Fibroblast of peridontal ligament (primary cell): ENCODE data around the gene F12.
"Not testable (repeated sequence)": the region's sequence is repeated elsewhere in the genome, so short reads cannot be mapped to it uniquely, and the experiment has no call there.

Experiments
- DNase-seq: peaks from one replicate; pipeline ENCODE4 v3.0.0-alpha.2; 2010; ENCODE audit errors: extremely low read depth

Gene F12

DNA sequence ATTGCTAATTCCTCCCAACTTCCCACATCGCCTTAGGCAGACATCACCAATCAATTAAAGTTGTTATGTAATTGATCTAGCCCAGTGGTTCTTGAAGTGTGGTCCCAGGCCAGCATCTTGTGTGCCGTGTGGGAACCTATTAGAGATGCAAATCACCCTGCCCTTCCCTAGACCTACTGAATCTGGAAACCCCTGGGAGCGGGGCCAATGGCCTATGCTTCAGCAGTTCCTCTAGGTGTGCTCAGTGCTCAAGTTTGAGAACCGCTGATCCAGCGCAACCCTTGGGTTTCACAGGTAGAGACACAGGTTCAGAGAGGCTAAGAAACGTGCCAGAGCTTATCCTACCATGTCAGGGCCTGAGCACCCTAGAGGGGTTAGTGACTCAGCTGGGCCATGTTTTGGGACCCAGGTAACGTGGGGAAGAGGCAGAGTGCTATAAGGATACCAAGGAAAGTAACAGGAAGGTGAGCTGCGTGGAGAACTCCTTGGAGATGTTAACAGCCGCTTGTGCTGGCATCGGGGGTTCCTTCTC is 20.8 kb downstream of the F12 start:
- DNase-seq = no peak

DNA sequence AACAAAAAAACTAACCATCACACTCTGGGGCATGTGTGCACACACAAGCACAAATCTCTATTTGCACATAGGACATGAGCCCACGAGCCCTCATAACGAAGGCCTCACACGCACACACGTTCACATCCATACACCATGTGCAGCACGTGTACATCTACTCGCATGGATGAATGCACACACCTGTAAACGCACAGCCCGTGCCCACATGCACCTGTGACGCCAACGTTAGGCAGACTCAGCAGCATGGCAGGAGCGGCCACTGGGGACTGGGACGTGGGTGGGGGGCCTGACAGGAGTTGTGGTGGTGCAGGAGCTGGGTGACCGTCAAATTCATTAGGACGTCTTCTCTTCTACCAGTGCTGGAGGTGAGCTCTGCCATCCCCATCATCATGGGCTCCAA is 22.0 kb downstream of the F12 start:
- no peak for DNase-seq

DNA sequence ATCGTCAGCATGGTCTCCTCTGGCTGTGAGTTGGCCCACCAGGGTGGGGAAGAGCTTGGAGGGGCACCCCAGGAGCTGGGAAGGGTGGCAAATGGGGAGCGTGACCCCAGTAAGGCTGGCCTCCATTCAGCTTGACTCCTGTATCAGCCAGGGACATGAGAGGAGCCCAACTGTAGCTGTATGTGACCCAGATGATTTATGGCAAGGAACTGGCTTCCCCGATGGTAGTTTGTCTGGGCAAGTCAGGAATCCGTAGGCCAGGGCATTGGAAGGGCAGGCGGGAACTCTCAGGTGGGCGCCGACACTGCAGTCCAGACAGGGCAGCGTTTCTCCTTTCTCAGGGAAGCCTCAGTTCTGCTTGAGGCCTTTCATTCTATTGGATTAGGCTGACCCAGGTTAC is 22.8 kb downstream of the F12 start:
- DNase-seq = no peak

DNA sequence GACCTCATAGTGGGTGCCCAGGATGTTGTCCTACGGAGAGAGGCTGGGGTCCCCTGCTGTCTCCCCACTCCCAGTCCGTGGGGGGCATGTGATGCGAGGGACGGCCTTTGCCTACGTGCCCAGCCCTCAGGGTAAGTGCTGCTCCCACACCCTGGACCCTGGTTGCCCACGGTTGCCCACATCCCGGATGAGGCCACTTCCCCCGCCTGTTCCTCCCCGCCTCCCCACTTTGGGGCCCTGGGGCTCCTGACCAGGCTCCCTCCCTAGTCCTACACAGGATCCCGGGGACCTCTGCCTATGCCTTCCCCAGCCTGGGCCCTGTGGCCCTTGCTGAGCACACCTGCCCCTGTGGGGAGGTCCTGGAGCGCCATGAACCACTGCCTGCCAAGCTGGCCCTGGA is 23.6 kb downstream of the F12 start:
- DNase-seq = no peak

DNA sequence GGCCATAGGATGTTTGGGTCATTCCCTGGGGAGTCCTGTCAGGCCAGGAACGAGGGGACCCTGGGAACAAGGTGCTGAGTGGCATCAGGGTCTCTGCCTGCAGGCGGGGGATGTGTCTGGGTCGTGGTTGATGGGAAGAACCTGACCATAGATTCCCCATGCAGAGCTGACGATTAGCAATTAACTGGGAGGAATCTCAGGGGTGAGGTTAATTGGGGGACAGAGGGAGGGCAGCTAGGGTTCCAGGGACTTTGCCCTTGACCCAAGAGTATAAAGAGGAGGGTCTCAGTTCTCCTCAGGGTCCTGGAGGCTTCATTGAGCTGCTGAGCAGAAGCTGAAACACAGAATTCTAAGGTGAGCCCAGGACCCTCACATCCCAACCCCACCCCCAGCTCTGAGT is 25.2 kb downstream of the F12 start, which contains the start of gene SLC34A1:
SLC34A1 (plus strand) TSS at position 301 of the 400 bp plus-strand sequence. CDS start 1,308 bp downstream, outside the sequence.
- no peak for DNase-seq

DNA sequence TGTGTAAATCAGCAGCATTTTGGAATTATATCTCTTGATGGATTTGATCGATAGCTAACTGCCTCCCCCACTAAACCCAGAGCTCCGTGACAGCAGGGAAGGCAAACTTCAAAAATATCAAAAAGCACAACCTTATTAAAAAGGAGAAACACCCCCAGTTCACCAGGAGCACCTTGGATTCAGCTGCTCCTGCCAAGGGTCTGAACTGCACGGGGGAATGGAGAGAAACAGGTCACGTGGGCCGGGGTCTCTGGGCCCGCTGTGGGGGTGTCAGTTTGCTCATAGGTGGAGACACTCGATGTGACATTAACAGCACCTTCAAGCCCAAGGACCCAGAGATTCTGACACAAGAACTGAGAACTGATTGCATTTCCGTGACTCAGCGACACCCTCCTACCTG is 26.2 kb downstream of the F12 start:
- DNase-seq = no peak

DNA sequence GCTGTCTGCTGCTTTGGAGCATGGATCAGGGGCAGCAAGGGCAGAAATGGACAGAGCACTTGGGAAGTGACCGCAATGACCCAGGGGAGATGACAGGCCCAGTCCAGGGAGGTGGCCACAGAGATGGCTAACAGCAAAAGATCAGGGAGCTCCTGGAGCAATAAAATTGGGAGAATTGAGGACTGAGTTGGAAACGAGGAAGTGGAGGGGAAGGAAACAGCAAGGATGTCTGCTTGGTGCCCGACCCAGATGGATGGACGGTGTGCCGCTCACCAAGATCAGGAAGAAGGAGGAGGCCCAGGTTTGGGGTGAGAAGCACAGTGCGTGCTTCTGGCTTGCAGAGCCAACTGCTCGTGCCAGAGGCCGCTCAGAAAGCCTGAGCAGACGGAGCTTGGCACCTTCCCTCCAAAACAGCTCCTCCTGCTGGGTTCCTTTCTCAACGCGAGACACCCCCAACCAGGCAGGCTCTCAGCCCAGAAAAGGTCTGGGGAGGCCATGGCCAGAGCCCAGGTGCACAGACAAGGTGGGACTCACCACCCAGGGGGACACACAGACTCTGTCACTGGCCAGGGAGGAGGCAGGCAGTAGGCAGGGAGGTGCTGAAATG is 26.8 kb downstream of the F12 start:
- DNase-seq = peak; percentile 45

DNA sequence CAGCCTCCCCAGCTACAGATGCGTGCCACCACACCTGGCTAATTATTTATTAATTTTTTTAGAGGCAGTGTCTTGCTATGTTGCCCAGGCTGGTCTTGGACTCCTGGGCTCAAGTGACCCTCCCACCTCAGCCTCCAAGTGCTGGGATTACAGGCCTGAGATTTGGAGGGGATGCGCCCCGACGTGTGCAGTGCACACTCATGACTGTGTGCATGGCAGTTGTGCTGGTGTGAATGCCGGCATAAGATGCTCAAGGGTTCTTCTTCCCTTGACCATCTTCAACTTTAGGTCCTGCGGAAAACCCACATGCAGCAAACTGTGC is 28.6 kb downstream of the F12 start:
- no peak for DNase-seq

DNA sequence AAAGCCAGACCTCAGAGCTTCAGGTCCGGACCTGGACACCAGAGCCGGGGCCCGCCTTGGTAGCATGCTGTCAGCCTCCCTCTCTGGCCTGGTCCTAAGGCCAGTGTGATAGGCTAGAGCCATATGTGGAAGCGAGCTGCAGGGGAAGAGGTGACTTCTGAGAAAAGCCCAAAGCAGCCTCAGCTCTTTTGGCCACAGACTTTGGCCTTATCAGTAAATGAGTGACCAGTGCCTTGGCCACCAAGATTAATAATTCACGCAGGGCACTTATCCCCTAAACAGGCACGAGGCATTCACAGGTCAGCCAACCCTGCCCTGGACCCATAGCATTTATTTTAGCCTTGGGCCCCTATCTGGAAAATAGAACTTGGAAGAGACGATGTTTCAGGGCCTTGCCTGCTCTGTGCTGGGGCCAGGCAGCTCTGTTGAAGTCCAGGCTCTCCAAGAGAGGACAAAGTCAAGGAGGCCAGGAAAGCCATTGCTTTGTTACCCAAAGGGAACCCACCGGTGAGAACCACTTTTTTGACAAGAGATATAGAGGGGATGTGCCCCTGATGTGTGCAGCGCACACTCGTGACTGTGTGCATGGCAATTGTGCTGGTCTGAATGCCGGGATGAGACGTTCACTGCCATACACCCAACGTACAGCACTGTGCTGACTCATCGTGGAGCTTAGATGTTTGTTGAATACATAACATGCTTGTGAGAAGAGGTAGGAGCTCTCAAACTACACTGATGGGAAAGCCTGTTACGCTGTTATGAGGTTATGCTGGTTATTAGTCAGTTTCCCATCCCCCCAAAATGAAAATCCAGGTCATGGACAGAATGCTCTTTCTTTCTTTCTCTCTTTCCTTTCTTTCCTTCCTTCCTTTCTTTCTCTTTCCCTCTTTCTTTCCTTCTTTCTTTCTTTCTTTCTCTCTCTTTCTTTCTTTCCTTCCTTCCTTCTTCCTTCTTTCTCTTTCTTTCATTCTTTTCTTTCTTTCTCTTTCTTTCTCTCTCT is 30.2 kb downstream of the F12 start:
- peak; percentile 51 for DNase-seq

DNA sequence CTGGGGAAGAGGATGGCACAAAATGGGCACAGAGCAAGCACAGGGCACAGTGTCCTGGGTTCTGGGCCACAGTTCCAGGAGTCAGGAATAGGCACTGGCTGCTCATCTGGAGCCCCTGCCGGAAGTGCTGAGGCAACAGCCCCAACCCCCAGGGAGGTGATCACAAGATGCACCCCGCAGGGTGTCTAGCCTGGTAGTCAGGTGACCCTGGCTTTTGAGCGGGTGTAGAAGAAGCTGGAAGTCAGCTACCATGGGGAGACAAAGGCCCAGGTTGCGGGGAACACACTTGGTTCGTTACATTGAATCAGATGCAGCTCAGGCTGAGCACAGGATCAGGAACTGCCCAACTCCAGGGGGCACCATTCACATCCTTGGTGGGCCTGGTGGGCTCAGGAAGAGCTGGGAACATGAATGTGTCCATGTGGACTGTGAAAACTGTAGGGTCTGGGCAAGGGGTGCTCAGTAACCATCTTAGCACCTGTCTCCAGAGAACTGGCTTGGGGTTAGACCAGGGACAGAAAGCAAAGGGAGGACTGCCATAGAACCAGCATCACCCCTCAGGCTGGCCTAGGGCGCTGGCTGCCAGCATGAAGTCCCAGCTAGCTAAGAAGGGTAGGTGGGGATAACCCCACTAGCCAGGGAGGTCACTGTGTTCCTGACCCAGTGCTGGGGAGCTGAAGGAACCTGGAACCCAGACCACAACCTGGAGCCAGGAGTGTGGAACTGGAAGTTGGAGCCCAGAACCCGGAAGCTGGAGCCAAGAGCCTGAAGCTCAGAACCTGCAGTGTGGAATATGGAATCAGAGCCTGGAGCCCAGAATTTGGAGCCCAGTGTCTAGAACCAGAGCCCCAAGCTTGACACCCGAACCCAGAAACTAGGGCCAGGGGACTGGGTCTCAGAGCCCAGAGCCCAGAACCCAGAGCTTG is 31.2 kb downstream of the F12 start:
- no peak for DNase-seq

DNA sequence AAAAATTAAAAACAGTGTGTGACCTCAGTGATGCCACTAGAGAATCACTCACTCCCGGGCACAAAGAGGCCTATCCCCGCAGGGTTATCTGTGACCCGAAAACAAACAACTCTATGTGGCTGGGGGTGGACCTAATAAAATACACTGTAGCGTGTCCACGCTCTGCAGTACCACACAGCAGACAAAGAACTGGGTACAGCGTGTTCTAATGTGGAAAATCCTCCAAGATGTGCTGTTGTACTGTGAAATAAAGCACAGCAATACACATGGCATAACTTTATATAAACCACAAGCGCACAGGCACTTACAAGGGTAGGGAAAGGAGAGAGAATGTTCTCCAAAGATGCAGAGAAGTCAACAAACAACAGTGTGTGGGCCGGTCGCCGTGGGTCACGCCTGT is 33.3 kb downstream of the F12 start:
- no peak for DNase-seq

DNA sequence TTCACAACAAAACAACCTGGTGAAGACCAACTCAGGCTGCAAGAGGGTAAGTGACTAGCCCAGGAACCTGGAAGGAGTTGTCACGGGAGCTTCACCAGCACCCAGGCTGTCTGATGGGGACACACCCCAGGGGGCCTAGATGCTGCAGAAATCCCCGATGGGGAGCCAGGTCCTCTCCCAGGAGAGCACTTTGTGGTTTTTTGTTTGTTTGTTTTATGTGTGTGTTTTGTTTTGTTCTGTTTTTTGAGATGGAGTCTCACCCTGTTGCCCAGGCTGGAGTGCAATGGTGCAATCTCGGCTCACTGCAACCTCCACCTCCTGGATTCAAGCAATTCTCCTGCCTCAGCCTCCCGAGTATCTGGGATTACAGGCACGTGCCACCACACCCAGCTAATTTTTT is 33.8 kb downstream of the F12 start:
- not testable (repeated sequence) for DNase-seq

DNA sequence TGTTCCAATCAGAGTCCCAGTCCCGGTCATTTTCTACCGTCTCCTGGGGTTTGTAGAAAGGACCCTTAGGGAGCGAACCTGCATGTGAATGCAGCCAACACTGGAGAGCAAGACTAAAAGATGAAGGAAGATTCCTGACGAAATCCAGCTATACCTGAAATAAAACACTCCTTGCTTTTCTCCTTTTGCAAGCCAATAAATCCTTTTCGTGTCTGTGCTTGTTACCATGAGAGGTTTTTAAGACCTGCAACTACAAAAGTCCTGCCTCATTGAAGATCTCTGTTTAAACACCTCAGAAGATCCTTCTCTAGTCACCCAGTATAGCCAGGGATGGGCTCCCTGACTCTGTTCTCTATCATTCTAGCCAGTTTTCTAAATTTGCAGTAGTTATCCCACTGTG is 35.2 kb downstream of the F12 start:
- no peak for DNase-seq

DNA sequence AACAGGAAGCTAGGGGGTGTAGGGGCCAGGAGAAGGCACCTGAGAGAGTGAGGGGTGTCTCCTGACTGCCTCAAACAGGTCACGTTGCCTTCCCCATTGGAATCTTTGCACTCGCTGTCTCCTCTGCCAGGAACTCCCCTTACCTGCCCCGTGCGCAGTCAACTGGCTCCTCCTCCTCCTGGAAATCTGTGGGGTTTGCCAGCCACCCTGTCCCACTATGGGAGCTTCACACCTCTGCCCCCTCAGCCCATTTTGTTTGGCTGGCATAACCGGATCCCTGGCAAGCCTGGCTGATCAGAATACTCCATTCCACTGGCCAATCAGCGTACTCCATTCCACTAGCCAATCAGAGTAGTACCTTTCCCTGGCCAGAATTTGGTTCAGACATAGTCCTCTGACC is 35.6 kb downstream of the F12 start:
- DNase-seq = no peak

DNA sequence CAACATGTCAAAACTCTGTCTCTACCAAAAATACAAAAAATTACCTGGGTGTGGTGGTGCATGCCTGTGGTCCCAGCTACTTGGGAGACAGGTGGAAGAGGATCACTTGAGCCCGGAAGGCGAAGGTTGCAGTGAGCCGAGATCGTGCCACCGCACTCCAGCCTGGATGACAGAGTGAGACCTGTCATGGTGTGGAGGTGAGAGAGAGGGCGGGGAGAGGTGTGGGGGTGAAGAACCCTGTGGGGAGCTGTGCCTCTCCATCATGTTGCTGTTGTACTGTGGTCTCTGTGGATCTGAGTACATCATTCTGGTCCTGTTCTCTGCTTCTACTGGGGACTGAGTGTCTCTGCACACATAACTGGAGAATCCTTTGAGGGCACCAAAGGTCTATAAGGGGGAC is 36.5 kb downstream of the F12 start:
- no peak for DNase-seq

DNA sequence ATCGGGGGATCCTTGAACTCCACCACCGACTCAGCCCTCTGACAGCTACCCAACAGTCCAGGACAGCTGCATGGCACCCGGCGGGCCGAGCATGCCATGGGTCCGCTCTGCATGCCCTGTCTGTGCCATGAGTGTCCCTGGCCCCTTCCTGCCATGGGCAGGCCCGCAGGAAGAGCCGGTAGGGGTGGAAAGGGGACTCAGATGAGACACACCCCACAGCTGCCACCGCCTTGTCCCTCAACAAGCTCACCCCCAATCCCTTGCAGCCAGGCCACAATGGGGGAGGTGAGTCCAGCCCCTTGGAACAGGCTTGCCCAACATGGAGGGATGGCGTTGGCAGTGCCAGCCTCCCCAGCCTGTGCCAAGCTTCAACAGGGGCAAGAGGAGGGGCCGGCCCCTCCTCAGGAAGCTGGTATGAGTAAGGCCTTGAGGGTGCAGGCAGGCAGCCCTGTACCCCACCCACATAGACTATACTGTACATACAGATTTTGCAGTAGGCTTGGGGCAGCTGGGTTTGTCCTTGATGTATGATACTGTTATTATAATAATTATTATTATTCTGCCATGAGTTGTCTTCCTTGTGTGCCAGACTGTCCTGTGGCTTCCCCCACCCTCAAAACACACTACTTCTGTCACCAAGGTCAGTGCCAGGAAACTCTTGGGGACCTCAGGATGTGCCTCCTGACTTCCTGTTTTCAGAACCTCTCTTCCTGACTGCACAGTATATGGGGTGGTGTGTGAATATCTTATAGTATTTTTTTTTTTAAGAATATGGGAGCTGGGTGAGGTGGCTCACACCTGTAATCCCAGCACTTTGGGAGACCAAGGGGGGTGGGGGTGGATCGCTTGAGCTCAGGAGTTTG is 37.1 kb downstream of the F12 start:
- no peak for DNase-seq

DNA sequence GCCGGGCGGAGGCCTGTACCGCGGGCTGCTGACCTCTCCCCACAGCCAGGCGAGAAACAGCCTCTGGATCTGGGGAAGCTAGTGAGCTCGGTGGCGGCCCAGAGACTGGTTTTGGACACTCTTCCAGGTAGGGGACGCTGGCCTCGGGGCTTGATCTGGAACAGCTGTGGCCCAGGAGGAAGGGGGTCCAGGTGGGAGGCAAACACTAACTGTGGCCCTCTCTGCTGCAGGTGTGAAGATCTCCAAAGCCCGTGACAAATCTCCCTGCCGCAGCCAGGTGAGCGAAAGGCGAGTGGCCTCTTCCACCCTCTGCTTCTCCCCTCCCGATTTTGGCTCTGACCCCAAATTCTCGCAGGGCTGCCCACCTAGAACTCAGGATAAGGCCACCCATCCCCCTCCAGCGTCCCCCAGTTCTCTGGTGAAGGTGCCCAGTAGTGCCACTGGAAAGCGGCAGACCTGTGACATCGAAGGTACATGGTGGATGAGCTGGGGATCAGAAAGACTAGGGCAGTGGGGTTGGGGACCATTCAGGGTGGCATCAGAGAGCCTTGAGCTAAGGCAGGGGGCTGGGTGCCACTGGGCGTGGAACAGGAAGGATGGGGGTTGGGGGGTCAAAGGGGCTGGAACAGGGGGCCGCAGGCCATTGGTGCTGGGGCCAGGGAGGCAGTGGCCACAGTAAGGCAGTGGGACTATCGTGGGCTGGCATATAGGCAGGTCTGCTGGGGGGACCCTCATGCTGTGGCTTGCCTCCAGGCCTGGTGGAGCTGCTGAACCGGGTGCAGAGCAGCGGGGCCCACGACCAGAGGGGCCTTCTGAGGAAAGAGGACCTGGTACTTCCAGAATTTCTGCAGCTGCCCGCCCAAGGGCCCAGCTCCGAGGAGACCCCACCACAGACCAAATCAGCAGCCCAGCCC is 38.0 kb downstream of the F12 start:
- DNase-seq = no peak

DNA sequence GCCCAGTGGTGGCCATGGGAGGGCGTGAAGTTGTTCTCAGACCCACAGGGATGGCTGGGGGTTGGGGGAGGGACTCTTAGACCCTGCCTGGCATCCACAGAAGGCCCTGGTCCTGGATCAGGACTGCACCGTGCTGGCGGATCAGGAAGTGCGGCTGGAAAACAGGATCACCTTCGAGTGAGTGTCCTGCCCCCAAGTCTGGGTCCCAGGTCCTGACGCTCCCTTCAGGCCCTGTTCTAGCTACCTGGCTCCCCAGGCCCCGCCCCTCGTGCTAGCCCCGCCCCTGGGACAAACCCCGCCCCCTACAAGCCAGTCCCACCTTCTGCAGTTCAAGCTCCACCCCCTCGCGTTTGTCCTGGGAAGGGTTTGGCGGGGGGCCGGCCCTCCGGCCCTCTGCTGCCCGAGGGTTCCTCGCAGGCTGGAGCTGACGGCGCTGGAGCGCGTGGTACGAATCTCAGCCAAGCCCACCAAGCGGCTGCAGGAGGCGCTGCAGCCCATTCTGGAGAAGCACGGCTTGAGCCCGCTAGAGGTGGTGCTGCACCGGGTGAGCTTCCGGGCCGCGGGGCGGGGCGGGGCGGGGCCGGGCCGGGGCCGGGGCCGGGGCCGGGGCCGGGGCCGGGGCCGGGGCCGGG is 38.8 kb downstream of the F12 start:
- DNase-seq = peak; percentile 60

DNA sequence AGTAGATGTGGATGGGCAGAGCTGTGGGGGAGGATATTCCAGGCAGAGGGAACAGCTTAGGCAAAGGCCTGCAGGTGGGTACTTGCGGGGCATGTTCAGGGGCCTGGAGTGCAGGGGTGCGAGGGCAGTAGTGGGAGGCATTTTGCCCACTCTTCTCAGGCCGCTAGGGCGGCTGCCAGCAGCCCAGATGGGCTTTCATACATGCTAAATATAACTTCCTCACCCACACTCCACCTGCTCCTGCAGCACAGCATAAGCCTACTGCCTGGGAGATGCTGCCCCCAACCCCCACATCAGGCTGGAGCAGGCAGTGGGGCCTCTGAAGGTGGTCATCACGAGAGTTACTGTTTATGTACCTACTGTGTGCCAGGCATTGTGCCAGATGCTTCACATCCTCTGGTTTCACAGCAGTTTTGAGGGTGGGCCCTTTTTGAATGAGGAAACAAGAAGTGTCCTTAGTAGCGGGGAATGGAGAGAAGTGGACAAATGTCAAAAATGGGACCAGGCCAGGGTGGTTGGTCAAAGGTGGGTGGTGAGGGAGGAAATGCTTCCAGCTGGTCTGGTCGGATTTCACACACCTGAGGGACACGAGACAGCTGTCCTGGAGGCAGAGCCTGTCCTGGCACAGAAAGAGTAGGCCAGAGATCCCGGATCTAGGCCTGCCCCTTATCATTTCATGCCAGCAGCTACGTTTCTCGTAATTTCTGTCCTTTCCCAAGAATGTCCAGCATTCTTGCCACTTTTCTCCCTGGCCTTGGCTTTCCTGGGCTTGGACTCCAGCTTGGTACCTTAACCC is 39.5 kb downstream of the F12 start:
- no peak for DNase-seq
